CD14-positive monocyte (primary cell): ENCODE data around the gene SHB. TPM values are rescaled to one million over a fixed set of nuclear protein-coding genes. Genes with fewer than 3 reads are reported as not detected.

Source experiments
- DNase-seq, 3 donors: peaks; one replicate each; pipeline ENCODE4 v3.0.0-alpha.2; 2011 to 2022
- H2AFZ ChIP-seq: 2 replicates; pipeline ENCODE4 v1.6.0; 2012; ENCODE audit warnings: mild to moderate bottlenecking, low read depth, low read length, inconsistent platforms; ENCODE audit not compliant: insufficient read depth, poor library complexity, severe bottlenecking
- H3K27ac ChIP-seq, 2 donors: 1 replicate in 1 of 2; 2 replicates in 1 of 2; pipeline ENCODE4 v1.5.1; 2012 to 2013; ENCODE audit warnings: low read length in 2 of 2, control low read depth in 1 of 2, inconsistent platforms in 1 of 2, low read depth in 1 of 2, mild to moderate bottlenecking in 1 of 2
- H3K27me3 ChIP-seq, 2 donors: one replicate each; pipeline versions ENCODE4 v1.6.0 to v1.6.1; 2011 to 2013; ENCODE audit warnings: low read length in 2 of 2; ENCODE audit not compliant: control insufficient read depth in 2 of 2, insufficient read depth in 2 of 2
- H3K36me3 ChIP-seq, 2 donors: replicated peaks in 1 of 2; 1 replicate in 1 of 2; 2 replicates in 1 of 2; pipeline versions ENCODE4 v1.5.1 to v1.6.1; 2012 to 2013; ENCODE audit warnings: low read length in 2 of 2, control low read depth in 1 of 2, inconsistent platforms in 1 of 2, mild to moderate bottlenecking in 1 of 2; ENCODE audit not compliant: insufficient read depth in 2 of 2, control insufficient read depth in 1 of 2
- H3K4me1 ChIP-seq, 2 donors: 1 replicate in 1 of 2; 2 replicates in 1 of 2; pipeline versions ENCODE4 v1.5.1 to v1.6.1; 2012 to 2013; ENCODE audit warnings: low read length in 2 of 2, control low read depth in 1 of 2, inconsistent platforms in 1 of 2, mild to moderate bottlenecking in 1 of 2, moderate library complexity in 1 of 2; ENCODE audit not compliant: insufficient read depth in 2 of 2, control insufficient read depth in 1 of 2
- H3K4me2 ChIP-seq: replicated peaks from 2 replicates; pipeline ENCODE3; 2012; ENCODE audit warnings: low read length, moderate library complexity, mild to moderate bottlenecking; ENCODE audit not compliant: poor library complexity, severe bottlenecking; ENCODE audit errors: extremely low read depth
- H3K4me3 ChIP-seq, 3 experiments: fragments of 200-600 bp in 1 of 3; sonication (generic) in 1 of 3; replicated peaks in 1 of 3; 1 replicate in 2 of 3; 2 replicates in 1 of 3; pipeline ENCODE4 v1.5.1; 2011 to 2013; ENCODE audit warnings: low read length in 3 of 3, mild to moderate bottlenecking in 3 of 3, control low read depth in 2 of 3, low read depth in 2 of 3, inconsistent platforms in 1 of 3, moderate library complexity in 1 of 3
- H3K79me2 ChIP-seq: 2 replicates; pipeline ENCODE4 v1.6.0; 2012; ENCODE audit warnings: mild to moderate bottlenecking, control low read depth, inconsistent platforms, low read length, moderate library complexity; ENCODE audit not compliant: insufficient read depth
- H3K9ac ChIP-seq: 2 replicates; pipeline ENCODE4 v1.6.0; 2017; ENCODE audit warnings: low read length, mild to moderate bottlenecking; ENCODE audit not compliant: insufficient read depth, poor library complexity, severe bottlenecking
- H3K9me3 ChIP-seq, 2 donors: replicated peaks in 1 of 2; 1 replicate in 1 of 2; 2 replicates in 1 of 2; pipeline versions ENCODE4 v1.5.1 to v1.6.1; 2012 to 2013; ENCODE audit warnings: low read length in 2 of 2, control low read depth in 1 of 2; ENCODE audit not compliant: control insufficient read depth in 1 of 2, insufficient read depth in 1 of 2
- H4K20me1 ChIP-seq: 2 replicates; pipeline ENCODE4 v1.6.0; 2012; ENCODE audit warnings: mild to moderate bottlenecking, low read length, control low read depth, moderate library complexity; ENCODE audit not compliant: insufficient read depth
- H3K27ac Mint-ChIP-seq, 7 donors: one replicate each; pipeline ENCODE4 v1.8.0; 2020; ENCODE audit warnings: mild to moderate bottlenecking in 7 of 7, mixed read lengths in 7 of 7, moderate library complexity in 6 of 7, inconsistent platforms in 2 of 7
- H3K27me3 Mint-ChIP-seq, 3 donors: one replicate each; pipeline ENCODE4 v1.8.0; 2021 to 2022; ENCODE audit warnings: low read depth in 3 of 3, mild to moderate bottlenecking in 3 of 3, mixed read lengths in 3 of 3, moderate library complexity in 3 of 3, inconsistent platforms in 1 of 3
- H3K36me3 Mint-ChIP-seq, 2 donors: one replicate each; pipeline ENCODE4 v1.8.0; 2020; ENCODE audit warnings: mixed read lengths in 2 of 2, inconsistent platforms in 1 of 2, mild to moderate bottlenecking in 1 of 2
- H3K4me1 Mint-ChIP-seq: one replicate; pipeline ENCODE4 v1.8.0; 2020; ENCODE audit warnings: mild to moderate bottlenecking, mixed read lengths
- H3K4me3 Mint-ChIP-seq, 2 donors: one replicate each; pipeline ENCODE4 v1.8.0; 2020; ENCODE audit warnings: mild to moderate bottlenecking in 2 of 2, mixed read lengths in 2 of 2, moderate library complexity in 1 of 2
- H3K9me3 Mint-ChIP-seq, 7 donors: one replicate each; pipeline ENCODE4 v1.8.0; 2020 to 2022; ENCODE audit warnings: mixed read lengths in 7 of 7, mild to moderate bottlenecking in 6 of 7, moderate library complexity in 6 of 7, inconsistent platforms in 2 of 7
- CTCF ChIP-seq: fragments of 200-600 bp; IDR thresholded peaks from one replicate; pipeline ENCODE4 v1.8.0; 2022; ENCODE audit warnings: antibody characterized with exemption, mild to moderate bottlenecking
- WGBS: methylation state at CpG from one replicate; pipeline ENCODE4 v1.1.5; 2013; ENCODE audit warnings: missing lambda C conversion rate; ENCODE audit not compliant: insufficient coverage; 5-methylcytosine and 5-hydroxymethylcytosine counted together
- intact Hi-C, 2 donors: fragments of 100-400 bp; cut with micrococcal nuclease; formaldehyde crosslinking; loops; one replicate each; pipeline versions ENCODE4 v1.15.0 to v1.15.1; 2023
- polyA plus RNA-seq, 3 donors: library from polyadenylated mRNA; depleted of rRNA in 1 of 3; unstranded in 2 of 3; stranded (reverse) in 1 of 3; fragments of 300-500 nt in 2 of 3; fragments of >200 nt in 1 of 3; fragmentation: Illumina TruSeq in 2 of 3; gene quantifications; 1 replicate in 2 of 3; 2 replicates in 1 of 3; pipeline ENCODE4 v1.2.3, GENCODE V29; 2012 to 2021

Gene SHB
- polyA plus RNA-seq, 3 donors, result 0.27 to 1.3 (median 0.31) TPM

GRCh38 chr9:38009035-38009501 is 60.0 kb downstream of the SHB start:
- H3K9ac ChIP-seq, result peak overlapping the region; percentile 39
- WGBS, result 100% methylated on average over 3 of the region's 5 CpGs
- H3K4me3 ChIP-seq, result no peak overlapping the region
- no peaks in the 10 kb centered on the region for H3K36me3 ChIP-seq
- Mint-ChIP-seq H3K27me3 (peaks cover 0 to 6% (median 4%) of the 10 kb centered on the region in 3 donors), H3K4me3 (no peak overlapping the region), H3K4me1 (peaks cover 36% of the 10 kb centered on the region), H3K27ac (peak overlapping the region; percentile 89 to 95 (median 93)), H3K36me3 (peaks cover 8 to 9% of the 10 kb centered on the region in 2 donors), H3K9me3 (no peaks in the 10 kb centered on the region)
- no peaks in the 10 kb centered on the region for H3K9me3 ChIP-seq
- no peaks in the 10 kb centered on the region for H3K27me3 ChIP-seq
- H2AFZ ChIP-seq, result no peak overlapping the region
- peaks cover 18 to 29% of the 10 kb centered on the region in 2 donors for H3K4me1 ChIP-seq
- peak overlapping the region; percentile 67 to 78 for H3K27ac ChIP-seq
- H3K79me2 ChIP-seq, result no peaks in the 10 kb centered on the region
- intact Hi-C loops, result loop anchor here in 1 of 2 donors (2.0 to 5.0 kb wide), 4 partner anchors 14 to 97 kb away; partner anchors contain the start of gene SHB
- DNase-seq, result no peak
- no peak overlapping the region for H3K4me2 ChIP-seq
- TF ChIP-seq CTCF, result no peak
- no peaks in the 10 kb centered on the region for H4K20me1 ChIP-seq

- no peak overlapping the region for H3K4me3 ChIP-seq
- H3K9me3 Mint-ChIP-seq, result no peaks in the 10 kb centered on the region
- H3K4me1 Mint-ChIP-seq, result peaks cover 36% of the 10 kb centered on the region
- H3K27ac Mint-ChIP-seq, result peak overlapping the region; percentile 89 to 95 (median 93)
- H3K9ac ChIP-seq, result peak overlapping the region; percentile 39
- H3K27me3 Mint-ChIP-seq, result peaks cover 0 to 6% (median 3%) of the 10 kb centered on the region in 3 donors
- no peaks in the 10 kb centered on the region for H4K20me1 ChIP-seq
- no peak overlapping the region for H2AFZ ChIP-seq
- H3K4me2 ChIP-seq, result peak overlapping the region; percentile 20
- TF ChIP-seq CTCF, result no peak
- H3K79me2 ChIP-seq, result no peaks in the 10 kb centered on the region
- no peaks in the 10 kb centered on the region for H3K36me3 ChIP-seq
- H3K36me3 Mint-ChIP-seq, result peaks cover 3 to 4% of the 10 kb centered on the region in 2 donors
- intact Hi-C loops, result loop anchor here in 1 of 2 donors (2.0 to 5.0 kb wide), 4 partner anchors 14 to 96 kb away; partner anchors contain the start of gene SHB
- H3K27ac ChIP-seq, result peak overlapping the region; percentile 67 to 78
- 28% methylated on average over 4 of the region's 10 CpGs for WGBS
- H3K4me1 ChIP-seq, result peaks cover 18 to 29% of the 10 kb centered on the region in 2 donors
- no peaks in the 10 kb centered on the region for H3K9me3 ChIP-seq
- peak; percentile 86 to 95 (median 90) for DNase-seq
- H3K27me3 ChIP-seq, result no peaks in the 10 kb centered on the region
- H3K4me3 Mint-ChIP-seq, result peak overlapping the region; percentile 26 to 60
Measured at GRCh38 chr9:38008168-38009034, 60.6 kb downstream of the SHB start.
